A673 (cell line): Measurements from ENCODE around the gene TSEN2. TPM values are rescaled to one million over a fixed set of nuclear protein-coding genes. Genes with fewer than 3 reads are reported as not detected.

Experiments
- Bru-seq: library from RNA; stranded (reverse); fragments of 400-500 nt; gene quantifications from one replicate; lab custom pipeline; 2021; lab: Mats Ljungman, UMichigan
- BruChase-seq, 2 experiments: library from RNA; stranded (reverse); fragments of 400-500 nt; gene quantifications; one replicate each; lab custom pipeline; 2021; lab: Mats Ljungman, UMichigan
- BruUV-seq: library from RNA; stranded (reverse); fragments of 400-500 nt; replicated peaks from 2 replicates; lab custom pipeline; 2021; lab: Mats Ljungman, UMichigan
- CTCF ChIA-PET: fragments of 300-600 bp; sonication (Branson Sonifier 250); formaldehyde crosslinking; loops from one replicate; lab custom pipeline; 2022; ENCODE audit warnings: antibody characterized with exemption; lab: Charles Lee
- POLR2A ChIA-PET: fragments of 300-600 bp; sonication (Branson Sonifier 250); formaldehyde crosslinking; loops from one replicate; lab custom pipeline; 2022; ENCODE audit warnings: antibody characterized with exemption; ENCODE audit not compliant: low non-redundant PET; lab: Charles Lee
- DNase-seq: peaks from one replicate; pipeline ENCODE4 v3.0.0-alpha.2; 2015; ENCODE audit warnings: low spot score
- H3K27ac ChIP-seq: fragments of 200-600 bp; sonication (generic); 2 replicates; pipeline ENCODE4 v1.5.1; 2016; ENCODE audit warnings: mixed run types, low read depth, mild to moderate bottlenecking, mixed read lengths, antibody characterized with exemption, low read length; ENCODE audit not compliant: poor library complexity, severe bottlenecking
- H3K27me3 ChIP-seq: fragments of 200-600 bp; sonication (generic); replicated peaks from 2 replicates; pipeline ENCODE4 v1.6.1; 2017; ENCODE audit warnings: mixed run types, low read depth, mild to moderate bottlenecking, mixed read lengths, antibody characterized with exemption, low read length; ENCODE audit not compliant: insufficient read depth, poor library complexity
- H3K36me3 ChIP-seq: fragments of 200-600 bp; sonication (generic); 2 replicates; pipeline ENCODE4 v1.6.1; 2016; ENCODE audit warnings: mixed run types, mild to moderate bottlenecking, mixed read lengths, antibody characterized with exemption, low read length; ENCODE audit not compliant: insufficient read depth, poor library complexity, severe bottlenecking
- H3K4me1 ChIP-seq: fragments of 200-600 bp; sonication (generic); 2 replicates; pipeline ENCODE4 v1.6.1; 2017; ENCODE audit warnings: mixed run types, mild to moderate bottlenecking, mixed read lengths, antibody characterized with exemption, low read length; ENCODE audit not compliant: insufficient read depth, poor library complexity, severe bottlenecking
- H3K4me3 ChIP-seq: fragments of 200-600 bp; sonication (generic); 2 replicates; pipeline ENCODE4 v1.5.1; 2016; ENCODE audit warnings: low read depth, mixed run types, mild to moderate bottlenecking, mixed read lengths, low read length; ENCODE audit not compliant: poor library complexity, severe bottlenecking
- H3K9me3 ChIP-seq: fragments of 200-600 bp; sonication (generic); 2 replicates; pipeline ENCODE4 v1.6.1; 2016; ENCODE audit warnings: mixed run types, low read depth, mild to moderate bottlenecking, mixed read lengths, antibody characterized with exemption, low read length; ENCODE audit not compliant: poor library complexity, severe bottlenecking
- CTCF ChIP-seq: fragments of 300-800, 200-600 bp; sonication (generic); conservative IDR thresholded peaks from 2 replicates; pipeline ENCODE4 v1.5.1; 2017; ENCODE audit warnings: low read depth, mild to moderate bottlenecking, antibody characterized with exemption, low read length, moderate library complexity, mixed read lengths
- EZH2 ChIP-seq: fragments of 200-600 bp; sonication (generic); IDR thresholded peaks from 2 replicates; pipeline ENCODE4 v1.6.1; 2017; ENCODE audit warnings: borderline replicate concordance, low read depth, mild to moderate bottlenecking, mixed read lengths, antibody characterized with exemption, low read length; ENCODE audit not compliant: poor library complexity, severe bottlenecking
- intact Hi-C: fragments of 100-400 bp; cut with micrococcal nuclease; formaldehyde crosslinking; loops from one replicate; pipeline ENCODE4 v1.10.0; 2022; ENCODE audit not compliant: unreplicated experiment
- long read RNA-seq: library from polyadenylated mRNA; stranded (forward); transcript quantifications from one replicate; pipeline ENCODE4 v2.0.0, GENCODE V29; 2022
- total RNA-seq: library from RNA; stranded (reverse); gene quantifications from 2 replicates; pipeline ENCODE4 v1.2.3, GENCODE V29; 2021

Gene TSEN2
- total RNA-seq (34.5 TPM in 2 replicates), Bru-seq, nascent RNA (percentile 88 among the genes with signal in this experiment), BruChase-seq, experiment 1, labeled RNA remaining after a 2-hour chase (percentile 87 among the genes with signal in this experiment), BruChase-seq, experiment 2, labeled RNA remaining after a 6-hour chase (percentile 84 among the genes with signal in this experiment)
- long read RNA-seq, transcript TSEN2-201 (12 exons, 2,381 nt) = major isoform, 5 of 70 reads
- long read RNA-seq, partial matches to known transcripts = 29 of 70 reads
- long read RNA-seq, other reads (novel, unspliced or antisense) = 31 of 70 reads

GRCh38 chr3:12484198-12484982 lies at the start of gene TSEN2:
Gene TSEN2, plus strand, starts transcription at chr3:12484480. Its CDS starts 5,321 bp downstream, at chr3:12489801.
- H3K4me1 ChIP-seq = peaks cover 15% of the 10 kb centered on the region
- DNase-seq = peak; percentile 96
- peak within 1 kb of the TSS; percentile 88 for H3K27ac ChIP-seq
- H3K36me3 ChIP-seq = no peaks in the 10 kb centered on the region
- no peaks in the 10 kb centered on the region for H3K9me3 ChIP-seq
- ChIA-PET POLR2A (interaction anchor here (0.6 to 0.9 kb wide), 2 partner anchors 14 to 180 kb away, joined by 4 read pairs; no protein-coding TSS in a partner anchor), CTCF (interaction anchor here (0.6 kb wide), 1 partner anchor 408 kb away, joined by 4 read pairs; no protein-coding TSS in a partner anchor)
- no peaks in the 10 kb centered on the region for H3K27me3 ChIP-seq
- peak within 1 kb of the TSS; percentile 93 for H3K4me3 ChIP-seq
- no TSS peak for BruUV-seq
- intact Hi-C loops = no loop called here
- peak; percentile 33 for TF ChIP-seq CTCF
- TF ChIP-seq EZH2 = no peak

- POLR2A ChIA-PET = no interaction called here
- no peak overlapping the region for H3K4me3 ChIP-seq
- peaks cover 41% of the 10 kb centered on the region for H3K27me3 ChIP-seq
- TF ChIP-seq CTCF = no peak
- TF ChIP-seq EZH2 = no peak
- no peak for DNase-seq
- no peaks in the 10 kb centered on the region for H3K4me1 ChIP-seq
- H3K27ac ChIP-seq = no peak overlapping the region
- CTCF ChIA-PET = no interaction called here
- H3K9me3 ChIP-seq = no peaks in the 10 kb centered on the region
- intact Hi-C loops = no loop called here
- H3K36me3 ChIP-seq = no peaks in the 10 kb centered on the region
- BruUV-seq = no TSS peak
Observed at GRCh38 chr3:12436514-12437220, 47.6 kb upstream of the TSEN2 start.

- Histone ChIP-seq H3K36me3 (no peaks in the 10 kb centered on the region), H3K4me1 (no peaks in the 10 kb centered on the region), H3K27ac (no peak overlapping the region), H3K9me3 (no peaks in the 10 kb centered on the region), H3K27me3 (peaks cover 36% of the 10 kb centered on the region), H3K4me3 (no peak overlapping the region)
- POLR2A ChIA-PET = no interaction called here
- no peak for TF ChIP-seq EZH2
- no peak for TF ChIP-seq CTCF
- intact Hi-C loops = no loop called here
- CTCF ChIA-PET = no interaction called here
- BruUV-seq = no TSS peak
- DNase-seq = no peak
Observed at GRCh38 chr3:12437221-12437605, 47.1 kb upstream of the TSEN2 start.
